Measurements from ENCODE around the gene CCS.

CCS gene

GRCh38 chr11:66579017-66579606 lies 13.9 kb upstream of the CCS start (continued):
- TF ChIP-seq ZBTB26 (tag by site-specific recombination; optimal IDR thresholded peaks at IDR 0.05): peak; percentile 48
- TF ChIP-seq ZSCAN30 (tag by site-specific recombination; IDR thresholded peaks at IDR 0.05): 0 out of 2 replicates have a peak, but pooled peaks have one; percentile 18
- TF ChIP-seq ZNF18 (tag by site-specific recombination; IDR thresholded peaks at IDR 0.05): 0 out of 2 replicates have a peak, but pooled peaks have one; percentile 26

- no peak overlapping the region for H3K27ac ChIP-seq (ENCODE audit: extremely low read depth, low read depth, low read length)
- no peaks in the 10 kb centered on the region for H3K9me3 ChIP-seq (ENCODE audit: control insufficient read depth, insufficient read depth, low read depth, low read length)
- no peak for TF ChIP-seq ZNF280C (tag by site-specific recombination; IDR thresholded peaks at IDR 0.05)
- TF ChIP-seq YY2 (tag by site-specific recombination; IDR thresholded peaks at IDR 0.05): no peak
- TF ChIP-seq ZNF214 (tag by site-specific recombination; IDR thresholded peaks at IDR 0.05; ENCODE audit: borderline replicate concordance): no peak
- peak; percentile 87 for TF ChIP-seq EGR2 (tag by site-specific recombination; IDR thresholded peaks at IDR 0.05; ENCODE audit: low read depth)
- no peak for TF ChIP-seq ZNF473 (tag by site-specific recombination; IDR thresholded peaks at IDR 0.05)
- no peak for TF ChIP-seq ZNF580 (tag by site-specific recombination; IDR thresholded peaks at IDR 0.05)
- TF ChIP-seq ZBTB8A (tag by site-specific recombination; IDR thresholded peaks at IDR 0.05): no peak
- no peak for TF ChIP-seq GLIS2 (tag by site-specific recombination; IDR thresholded peaks at IDR 0.05)
- TF ChIP-seq TCF7L2 (IDR thresholded peaks at IDR 0.05; ENCODE audit: borderline replicate concordance, low read depth, low read length): no peak
- no peak for TF ChIP-seq ZFP37 (tag by site-specific recombination; IDR thresholded peaks at IDR 0.05)
- peak; percentile 86 for TF ChIP-seq ZFHX2 (tag by site-specific recombination; conservative IDR thresholded peaks at IDR 0.05)
- ChIA-PET CTCF (interaction anchor here (1.0 to 6.0 kb wide), 3 partner anchors 10 to 99 kb away, joined by 4 to 81 read pairs (median 49); partner anchors contain the start of genes CCDC87, CCS, RBM4 and RBM4B), POLR2A (interaction anchor here (0.9 kb wide), 1 partner anchor 98 kb away, joined by 3 read pairs; no protein-coding TSS in a partner anchor)
- no peak overlapping the region for H3K4me3 ChIP-seq (ENCODE audit: low read depth, low read length)
- H3K4me1 ChIP-seq (ENCODE audit: control insufficient read depth, insufficient read depth, low read length): no peaks in the 10 kb centered on the region
- H3K36me3 ChIP-seq (ENCODE audit: control insufficient read depth in 2 of 2, insufficient read depth in 1 of 2, low read length in 2 of 2): no peaks in the 10 kb centered on the region
These were observed 12.2 kb upstream of the CCS start for GRCh38 chr11:66580803-66581202.

GRCh38 chr11:66581261-66581660 lies 11.7 kb upstream of the CCS start:
- H3K4me1 ChIP-seq (ENCODE audit: control insufficient read depth, insufficient read depth, low read length): no peaks in the 10 kb centered on the region
- H3K27ac ChIP-seq (ENCODE audit: extremely low read depth, low read depth, low read length): no peak overlapping the region
- ChIA-PET CTCF (interaction anchor here (1.0 to 6.0 kb wide), 3 partner anchors 10 to 98 kb away, joined by 4 to 81 read pairs (median 49); partner anchors contain the start of genes CCDC87, CCS, RBM4 and RBM4B), POLR2A (interaction anchor here (0.7 to 0.9 kb wide), 2 partner anchors 66 to 97 kb away, joined by 3 read pairs; no protein-coding TSS in a partner anchor)
- H3K4me3 ChIP-seq (ENCODE audit: low read depth, low read length): no peak overlapping the region
- no peaks in the 10 kb centered on the region for H3K36me3 ChIP-seq (ENCODE audit: control insufficient read depth in 2 of 2, insufficient read depth in 1 of 2, low read length in 2 of 2)
- no peaks in the 10 kb centered on the region for H3K9me3 ChIP-seq (ENCODE audit: control insufficient read depth, insufficient read depth, low read depth, low read length)
- TF ChIP-seq REST (tag by site-specific recombination; IDR thresholded peaks at IDR 0.05) (no peak), RBAK (tag by site-specific recombination; IDR thresholded peaks at IDR 0.05) (no peak), ZNF221 (tag by site-specific recombination; IDR thresholded peaks at IDR 0.05; ENCODE audit: borderline replicate concordance) (no peak), ZNF335 (tag by site-specific recombination; conservative IDR thresholded peaks at IDR 0.05) (no peak), ZNF133 (tag by site-specific recombination; IDR thresholded peaks at IDR 0.05) (no peak), SP7 (tag by site-specific recombination; IDR thresholded peaks at IDR 0.05) (no peak), ZNF843 (tag by site-specific recombination; IDR thresholded peaks at IDR 0.05) (no peak), ZNF239 (tag by site-specific recombination; IDR thresholded peaks at IDR 0.05) (no peak), ZNF391 (tag by site-specific recombination; IDR thresholded peaks at IDR 0.05; ENCODE audit: borderline replicate concordance, low read depth) (no peak), ZNF16 (tag by site-specific recombination; IDR thresholded peaks at IDR 0.05; ENCODE audit: low read depth) (no peak), MZF1 (tag by site-specific recombination; IDR thresholded peaks at IDR 0.05; ENCODE audit: borderline replicate concordance) (no peak)
